ENCODE measurements around the gene PCDHGA1. TPM values are rescaled to one million over a fixed set of nuclear protein-coding genes. Genes with fewer than 3 reads are reported as not detected.

The PCDHGA1 gene
- total RNA-seq, 2 donors from 2014 or later: 0.33 to 0.78 TPM

GRCh38 chr5:141543053-141543452 is 212.7 kb downstream of the PCDHGA1 start:
- DNase-seq (no peak), ATAC-seq (no peak)
- TF ChIP-seq POLR2A (IDR thresholded peaks at IDR 0.05): no peak
- TF ChIP-seq, protein P1, sequence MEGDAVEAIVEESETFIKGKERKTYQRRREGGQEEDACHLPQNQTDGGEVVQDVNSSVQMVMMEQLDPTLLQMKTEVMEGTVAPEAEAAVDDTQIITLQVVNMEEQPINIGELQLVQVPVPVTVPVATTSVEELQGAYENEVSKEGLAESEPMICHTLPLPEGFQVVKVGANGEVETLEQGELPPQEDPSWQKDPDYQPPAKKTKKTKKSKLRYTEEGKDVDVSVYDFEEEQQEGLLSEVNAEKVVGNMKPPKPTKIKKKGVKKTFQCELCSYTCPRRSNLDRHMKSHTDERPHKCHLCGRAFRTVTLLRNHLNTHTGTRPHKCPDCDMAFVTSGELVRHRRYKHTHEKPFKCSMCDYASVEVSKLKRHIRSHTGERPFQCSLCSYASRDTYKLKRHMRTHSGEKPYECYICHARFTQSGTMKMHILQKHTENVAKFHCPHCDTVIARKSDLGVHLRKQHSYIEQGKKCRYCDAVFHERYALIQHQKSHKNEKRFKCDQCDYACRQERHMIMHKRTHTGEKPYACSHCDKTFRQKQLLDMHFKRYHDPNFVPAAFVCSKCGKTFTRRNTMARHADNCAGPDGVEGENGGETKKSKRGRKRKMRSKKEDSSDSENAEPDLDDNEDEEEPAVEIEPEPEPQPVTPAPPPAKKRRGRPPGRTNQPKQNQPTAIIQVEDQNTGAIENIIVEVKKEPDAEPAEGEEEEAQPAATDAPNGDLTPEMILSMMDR (IDR thresholded peaks at IDR 0.05): no peak
- Histone ChIP-seq H3K9me3 (peaks cover 0 to 14% (median 0%) of the 10 kb centered on the region in 3 donors), H3K27me3 (no peaks in the 10 kb centered on the region), H3K4me1 (no peaks in the 10 kb centered on the region), H3K36me3 (replicated peaks in 1 of 2; ENCODE audit: insufficient read depth in 1 of 2, low read depth in 2 of 2) (peaks cover 4% of the 10 kb centered on the region in 2 donors), H3K4me3 (no peak overlapping the region), H3K27ac (no peak overlapping the region)
- intact Hi-C loops (cut with DNase I): no loop called here
- WGBS, 2 donors: 82 to 90% methylated on average over 2 of the region's 2 CpGs

- H3K9me3 ChIP-seq: peaks cover 0 to 14% (median 0%) of the 10 kb centered on the region in 3 donors
- H3K4me3 ChIP-seq: no peak overlapping the region
- H3K4me1 ChIP-seq: no peaks in the 10 kb centered on the region
- H3K36me3 ChIP-seq (replicated peaks in 1 of 2; ENCODE audit: insufficient read depth in 1 of 2, low read depth in 2 of 2): peaks cover 4% of the 10 kb centered on the region in 2 donors
- TF ChIP-seq, protein P1 (IDR thresholded peaks at IDR 0.05): no peak
- TF ChIP-seq POLR2A (IDR thresholded peaks at IDR 0.05): no peak
- intact Hi-C loops (cut with DNase I): no loop called here
- DNase-seq (no peak), ATAC-seq (no peak)
- H3K27me3 ChIP-seq: no peaks in the 10 kb centered on the region
- WGBS, 2 donors: 100% methylated on average over 1 of the region's 1 CpG
- no peak overlapping the region for H3K27ac ChIP-seq
These were observed 217.2 kb downstream of the PCDHGA1 start for GRCh38 chr5:141547488-141547887.

- intact Hi-C loops (cut with DNase I): no loop called here
- H3K36me3 ChIP-seq (replicated peaks in 1 of 2; ENCODE audit: insufficient read depth in 1 of 2, low read depth in 2 of 2): peaks cover 4% of the 10 kb centered on the region in 2 donors
- no peaks in the 10 kb centered on the region for H3K27me3 ChIP-seq
- DNase-seq: no peak
- H3K4me3 ChIP-seq: no peak overlapping the region
- ATAC-seq: no peak
- no peaks in the 10 kb centered on the region for H3K4me1 ChIP-seq
- H3K9me3 ChIP-seq: peaks cover 0 to 14% (median 0%) of the 10 kb centered on the region in 3 donors
- no peak overlapping the region for H3K27ac ChIP-seq
- 94 to 95% methylated on average over 5 of the region's 5 CpGs for WGBS, 2 donors
- TF ChIP-seq, protein P1 (IDR thresholded peaks at IDR 0.05): no peak
- no peak for TF ChIP-seq POLR2A (IDR thresholded peaks at IDR 0.05)
These were observed 217.6 kb downstream of the PCDHGA1 start for GRCh38 chr5:141547921-141548320.

DNA sequence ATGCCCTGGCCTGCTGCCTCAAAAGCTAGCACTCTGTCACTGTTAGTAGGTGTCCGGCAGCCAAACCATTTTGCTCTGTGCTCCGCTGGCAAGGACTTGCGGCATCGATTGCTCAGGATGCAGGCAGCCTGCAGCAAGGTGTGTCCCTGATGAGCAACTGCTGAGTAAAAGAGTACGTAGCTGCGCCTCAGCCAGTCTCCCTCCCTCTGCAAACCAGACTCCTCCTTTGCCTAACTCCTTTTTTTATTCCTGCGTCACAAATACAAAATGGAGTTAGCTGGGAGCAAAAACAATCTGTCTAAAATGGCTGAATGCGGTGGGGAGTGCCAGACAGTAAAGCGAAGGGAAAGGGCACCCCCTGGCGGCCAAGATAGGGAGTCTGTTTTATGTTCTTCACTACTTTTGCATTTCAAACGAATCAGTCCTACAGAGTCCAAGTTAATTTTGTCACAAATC is 227.4 kb downstream of the PCDHGA1 start:
- Histone ChIP-seq H3K27ac (peak overlapping the region; percentile 25 to 89 (median 72)), H3K9me3 (no peaks in the 10 kb centered on the region), H3K36me3 (replicated peaks in 1 of 2; ENCODE audit: insufficient read depth in 1 of 2, low read depth in 2 of 2) (no peaks in the 10 kb centered on the region), H3K4me1 (peaks cover 33% of the 10 kb centered on the region), H3K4me3 (no peak overlapping the region), H3K27me3 (no peaks in the 10 kb centered on the region)
- no peak for TF ChIP-seq POLR2A (IDR thresholded peaks at IDR 0.05)
- TF ChIP-seq, protein P1 (IDR thresholded peaks at IDR 0.05): peak; percentile 45 to 77 (median 70)
- DNase-seq (peak; percentile 75 to 86 (median 84)), ATAC-seq (peak; percentile 41)
- 54 to 56% methylated on average over 11 of the region's 11 CpGs for WGBS, 2 donors
- intact Hi-C loops (cut with DNase I): no loop called here

DNA sequence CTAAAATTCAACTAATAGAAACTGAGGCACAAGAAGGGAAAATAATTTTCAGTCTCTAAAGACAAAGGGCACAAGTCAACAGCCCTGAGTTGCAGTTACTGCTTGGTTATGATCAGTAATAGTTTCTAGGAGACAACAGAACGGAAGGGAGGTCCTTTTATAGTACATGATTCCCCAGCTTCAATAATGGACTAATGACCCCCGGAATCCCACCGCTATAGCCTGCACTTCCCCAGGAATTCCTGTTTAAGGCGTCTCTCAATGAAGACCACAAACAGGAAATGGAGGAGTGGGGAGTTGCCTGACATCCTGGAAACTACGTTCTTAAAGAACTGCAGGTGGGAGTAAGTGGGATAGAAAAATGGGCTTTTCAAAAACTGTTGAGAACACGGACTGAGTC is 227.8 kb downstream of the PCDHGA1 start:
- no peaks in the 10 kb centered on the region for H3K36me3 ChIP-seq (replicated peaks in 1 of 2; ENCODE audit: insufficient read depth in 1 of 2, low read depth in 2 of 2)
- H3K4me1 ChIP-seq: peaks cover 33% of the 10 kb centered on the region
- TF ChIP-seq, protein P1 (IDR thresholded peaks at IDR 0.05): peak in 1 of 7 experiments; percentile 1
- no peak for TF ChIP-seq POLR2A (IDR thresholded peaks at IDR 0.05)
- DNase-seq (no peak), ATAC-seq (no peak)
- H3K27me3 ChIP-seq: no peaks in the 10 kb centered on the region
- 62 to 63% methylated on average over 6 of the region's 6 CpGs for WGBS, 2 donors
- H3K27ac ChIP-seq: peak overlapping the region; percentile 25 to 89 (median 72)
- no peak overlapping the region for H3K4me3 ChIP-seq
- intact Hi-C loops (cut with DNase I): no loop called here
- no peaks in the 10 kb centered on the region for H3K9me3 ChIP-seq

All from body of pancreas (tissue), 4 donors.